SK-N-MC (cell line): ENCODE data around the gene ZNF330.

Source experiments
- EZH2 ChIP-seq: fragments of 200-600 bp; sonication (generic); IDR thresholded peaks from one replicate; pipeline ENCODE4 v1.6.1; 2017; ENCODE audit warnings: antibody characterized with exemption
- FOXP2 ChIP-seq: optimal IDR thresholded peaks from 2 replicates; pipeline ENCODE3; 2011; ENCODE audit warnings: mild to moderate bottlenecking, moderate library complexity; ENCODE audit not compliant: insufficient read depth; ENCODE audit errors: extremely low read length, control extremely low read depth
- POLR2AphosphoS5 ChIP-seq: IDR thresholded peaks from 2 replicates; pipeline ENCODE4 v1.6.1; 2012; ENCODE audit warnings: mild to moderate bottlenecking, low read depth, low read length, borderline replicate concordance

DNA sequence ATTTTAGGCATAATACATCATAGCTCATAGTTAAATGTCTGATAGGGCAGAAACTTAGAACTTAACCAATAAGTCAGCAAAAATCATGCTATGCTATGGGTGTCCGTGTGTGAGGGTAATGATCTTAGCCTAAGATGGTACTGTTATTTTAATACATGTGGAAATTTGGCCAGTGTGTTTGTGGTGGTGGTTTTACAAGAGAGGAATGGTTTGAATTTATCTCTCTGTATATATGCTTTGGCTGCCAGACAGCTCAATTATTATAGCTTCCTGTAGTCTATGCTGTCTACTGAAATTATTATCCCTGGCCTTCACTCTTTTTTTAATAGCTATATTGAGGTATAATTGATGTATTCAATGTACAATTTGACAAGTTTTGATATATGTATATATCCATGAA, 21.3 kb downstream of the ZNF330 start:
- TF ChIP-seq EZH2, result no peak
- no peak for TF ChIP-seq FOXP2
- no peak for TF ChIP-seq POLR2AphosphoS5
